Gastrocnemius medialis (tissue), 4 donors: ENCODE data around the gene KIR3DL1. TPM values are rescaled to one million over a fixed set of nuclear protein-coding genes. Genes with fewer than 3 reads are reported as not detected.
"Not testable (repeated sequence)": the region's sequence is repeated elsewhere in the genome, so short reads cannot be mapped to it uniquely, and the experiment has no call there.

ENCODE experiments used
- ATAC-seq, 2 donors: fragments of 150-250 bp; one replicate each; pipeline ENCODE4 v1.9.1; 2016
- DNase-seq, 2 donors: peaks; one replicate each; pipeline ENCODE4 v3.0.0-alpha.2; 2019
- H3K27ac ChIP-seq, 4 donors: fragments of 200-600 bp; sonication (generic); 1 replicate in 1 of 4; 2 replicates in 3 of 4; pipeline ENCODE4 v1.5.1; 2016 to 2018; ENCODE audit warnings: mild to moderate bottlenecking in 2 of 4, moderate library complexity in 1 of 4
- H3K27me3 ChIP-seq, 3 donors: fragments of 200-600 bp; sonication (generic) in 2 of 3; 1 replicate in 1 of 3; 2 replicates in 2 of 3; pipeline versions ENCODE4 v1.5.1 to v1.6.0; 2016 to 2019; ENCODE audit warnings: mild to moderate bottlenecking in 1 of 3, moderate library complexity in 1 of 3
- H3K36me3 ChIP-seq, 2 donors: fragments of 200-600 bp; sonication (generic) in 1 of 2; one replicate each; pipeline ENCODE4 v1.5.1; 2017 to 2018
- H3K4me1 ChIP-seq, 2 donors: fragments of 200-600 bp; sonication (generic) in 1 of 2; one replicate each; pipeline ENCODE4 v1.5.1; 2016 to 2017; ENCODE audit warnings: mild to moderate bottlenecking in 2 of 2
- H3K4me3 ChIP-seq, 4 donors: fragments of 200-600 bp; sonication (generic) in 3 of 4; 1 replicate in 1 of 4; 2 replicates in 3 of 4; pipeline ENCODE4 v1.5.1; 2016 to 2019; ENCODE audit warnings: mild to moderate bottlenecking in 2 of 4
- H3K9me3 ChIP-seq, 3 donors: fragments of 200-600 bp; sonication (generic) in 2 of 3; 1 replicate in 1 of 3; 2 replicates in 2 of 3; pipeline ENCODE4 v1.5.1; 2016 to 2019
- CTCF ChIP-seq, 5 experiments: fragments of 450-650 bp in 3 of 5; fragments of 200-600 bp in 2 of 5; sonication (generic) in 2 of 5; IDR thresholded peaks in 4 of 5; conservative IDR thresholded peaks in 1 of 5; 1 replicate in 4 of 5; 2 replicates in 1 of 5; pipeline ENCODE4 v1.5.1; 2016 to 2019; ENCODE audit warnings: antibody characterized with exemption in 5 of 5, mild to moderate bottlenecking in 3 of 5, moderate library complexity in 3 of 5
- POLR2A ChIP-seq, 2 donors: fragments of 450-650 bp; IDR thresholded peaks; one replicate each; pipeline ENCODE4 v1.6.1; 2017; ENCODE audit warnings: antibody characterized with exemption in 2 of 2, mild to moderate bottlenecking in 2 of 2, moderate library complexity in 2 of 2
- in situ Hi-C, 4 donors: fragments of 200-750 bp; cut with MboI; loops; one replicate each; pipeline versions ENCODE4 v1.15.0 to v1.8.0; 2017; ENCODE audit warnings: low sequenced_read_pairs in 4 of 4
- intact Hi-C: fragments of 100-400 bp; cut with DNase I; formaldehyde crosslinking; loops from one replicate; pipeline ENCODE4 v1.15.1; 2023; ENCODE audit warnings: low total_unique reads
- total RNA-seq, 4 donors: library from RNA; depleted of rRNA; stranded (reverse); fragments of >200 nt; gene quantifications; one replicate each; pipeline versions ENCODE4 v1.1.0 to v1.2.3, GENCODE V29; 2016

KIR3DL1 gene
- total RNA-seq, 4 donors from 2014 or later: 0.36 TPM; not detected in 3

GRCh38 chr19:54806516-54806838 lies 9.8 kb upstream of the KIR3DL1 start:
- no peak overlapping the region for H3K27ac ChIP-seq
- in situ Hi-C loops: no loop called here
- no peaks in the 10 kb centered on the region for H3K36me3 ChIP-seq
- ATAC-seq (no peak), DNase-seq (no peak)
- no peaks in the 10 kb centered on the region for H3K27me3 ChIP-seq
- no peak for TF ChIP-seq POLR2A (IDR thresholded peaks at IDR 0.05)
- TF ChIP-seq CTCF (IDR thresholded peaks at IDR 0.05 in 4 of 5, conservative IDR thresholded peaks at IDR 0.05 in 1 of 5): no peak
- intact Hi-C loops: no loop called here
- H3K9me3 ChIP-seq: no peaks in the 10 kb centered on the region
- H3K4me1 ChIP-seq: no peaks in the 10 kb centered on the region
- no peak overlapping the region for H3K4me3 ChIP-seq

- H3K27me3 ChIP-seq, H3K27ac ChIP-seq, H3K36me3 ChIP-seq, H3K4me3 ChIP-seq, intact Hi-C loops, H3K4me1 ChIP-seq, H3K9me3 ChIP-seq, ATAC-seq, DNase-seq, in situ Hi-C loops: not testable (repeated sequence)
Observed at GRCh38 chr19:54814571-54814970, 1.7 kb upstream of the KIR3DL1 start.

- DNase-seq (no peak), ATAC-seq (no peak)
- TF ChIP-seq CTCF (IDR thresholded peaks at IDR 0.05 in 4 of 5, conservative IDR thresholded peaks at IDR 0.05 in 1 of 5) (no peak), POLR2A (IDR thresholded peaks at IDR 0.05) (no peak)
- H3K4me3 ChIP-seq: no peak overlapping the region
- intact Hi-C loops: no loop called here
- H3K27me3 ChIP-seq: no peaks in the 10 kb centered on the region
- H3K4me1 ChIP-seq: no peaks in the 10 kb centered on the region
- no peak overlapping the region for H3K27ac ChIP-seq
- no peaks in the 10 kb centered on the region for H3K9me3 ChIP-seq
- in situ Hi-C loops: no loop called here
- H3K36me3 ChIP-seq: no peaks in the 10 kb centered on the region
Observed at GRCh38 chr19:54817670-54818536, 1.6 kb downstream of the KIR3DL1 start.

- H3K4me3 ChIP-seq, H3K9me3 ChIP-seq, ATAC-seq, in situ Hi-C loops, DNase-seq, H3K27ac ChIP-seq, intact Hi-C loops, H3K36me3 ChIP-seq, H3K4me1 ChIP-seq, H3K27me3 ChIP-seq: not testable (repeated sequence)
Observed at GRCh38 chr19:54824416-54824815, 8.1 kb downstream of the KIR3DL1 start.

GRCh38 chr19:54825326-54825725 lies 9.1 kb downstream of the KIR3DL1 start:
- H3K4me1 ChIP-seq, H3K9me3 ChIP-seq, ATAC-seq, H3K4me3 ChIP-seq, intact Hi-C loops, H3K36me3 ChIP-seq, H3K27me3 ChIP-seq, DNase-seq, H3K27ac ChIP-seq, in situ Hi-C loops: not testable (repeated sequence)

GRCh38 chr19:54828064-54828463 lies 11.8 kb downstream of the KIR3DL1 start:
- H3K27ac ChIP-seq: not testable (repeated sequence)

GRCh38 chr19:54832496-54832895 lies 16.2 kb downstream of the KIR3DL1 start, which contains the start of gene KIR2DS4:
Gene KIR2DS4 (plus strand): TSS chr19:54832676.
- H3K27me3 ChIP-seq, DNase-seq, H3K4me3 ChIP-seq, H3K4me1 ChIP-seq, H3K27ac ChIP-seq, intact Hi-C loops, ATAC-seq, H3K9me3 ChIP-seq, in situ Hi-C loops, H3K36me3 ChIP-seq: not testable (repeated sequence)

More at GRCh38 chr19:54828064-54828463, 11.8 kb downstream of the KIR3DL1 start:
- intact Hi-C loops, H3K27me3 ChIP-seq, H3K4me3 ChIP-seq, ATAC-seq, H3K36me3 ChIP-seq, DNase-seq, in situ Hi-C loops, H3K9me3 ChIP-seq, H3K4me1 ChIP-seq: not testable (repeated sequence)

- H3K4me1 ChIP-seq, H3K4me3 ChIP-seq, H3K9me3 ChIP-seq, H3K27ac ChIP-seq, H3K27me3 ChIP-seq, intact Hi-C loops, in situ Hi-C loops, ATAC-seq, H3K36me3 ChIP-seq, DNase-seq: not testable (repeated sequence)
Observed at GRCh38 chr19:54835126-54835525, 18.9 kb downstream of the KIR3DL1 start.

GRCh38 chr19:54837522-54837921 lies 21.3 kb downstream of the KIR3DL1 start:
- H3K27me3 ChIP-seq, H3K4me1 ChIP-seq, H3K4me3 ChIP-seq, H3K9me3 ChIP-seq, H3K27ac ChIP-seq, DNase-seq, ATAC-seq, H3K36me3 ChIP-seq, intact Hi-C loops, in situ Hi-C loops: not testable (repeated sequence)

GRCh38 chr19:54843171-54843570 lies 26.9 kb downstream of the KIR3DL1 start:
- intact Hi-C loops: loop anchor here (10.0 kb wide), 1 partner anchor 68 kb away; no protein-coding TSS in a partner anchor
- H3K4me3 ChIP-seq, DNase-seq, H3K9me3 ChIP-seq, ATAC-seq, in situ Hi-C loops, H3K27me3 ChIP-seq, H3K4me1 ChIP-seq, H3K27ac ChIP-seq, H3K36me3 ChIP-seq: not testable (repeated sequence)
